Ishikawa (cell line): ENCODE data around the gene KCNN3.

Experiments used
- CEBPB ChIP-seq: IDR thresholded peaks from 2 replicates; pipeline ENCODE4 v1.6.1; 2012
- EP300 ChIP-seq: IDR thresholded peaks from 2 replicates; pipeline ENCODE4 v1.6.1; 2012; ENCODE audit warnings: borderline replicate concordance
- MAX ChIP-seq: IDR thresholded peaks from 2 replicates; pipeline ENCODE4 v1.6.1; 2012
- TAF1 ChIP-seq: IDR thresholded peaks from 2 replicates; pipeline ENCODE4 v1.6.1; 2012; ENCODE audit warnings: low read depth, mild to moderate bottlenecking
- TCF12 ChIP-seq: IDR thresholded peaks from 2 replicates; pipeline ENCODE4 v1.6.1; 2012; ENCODE audit warnings: low read depth

DNA sequence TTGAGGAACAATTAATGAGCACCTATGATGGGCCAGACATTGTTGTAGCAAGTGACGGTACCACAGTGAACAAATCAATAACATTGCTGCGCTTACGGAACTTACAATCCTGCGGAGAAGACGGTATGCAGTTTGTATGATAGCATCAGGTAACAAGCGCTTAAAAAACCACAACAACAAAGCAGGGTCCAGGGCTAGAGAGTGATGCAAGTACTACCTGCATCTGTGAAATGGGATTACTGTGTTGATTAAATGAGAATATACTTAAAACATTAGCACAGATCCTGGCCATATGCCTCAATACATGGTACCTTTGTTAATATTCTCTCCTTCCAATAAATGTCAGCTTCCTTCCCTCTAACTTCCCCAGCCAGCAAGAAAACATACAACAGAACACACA is 151.5 kb downstream of the KCNN3 start:
- TF ChIP-seq TCF12 (no peak), EP300 (no peak), CEBPB (no peak), TAF1 (no peak), MAX (no peak)
